Measurements from ENCODE around the gene ABCG1.

The ABCG1 gene

DNA sequence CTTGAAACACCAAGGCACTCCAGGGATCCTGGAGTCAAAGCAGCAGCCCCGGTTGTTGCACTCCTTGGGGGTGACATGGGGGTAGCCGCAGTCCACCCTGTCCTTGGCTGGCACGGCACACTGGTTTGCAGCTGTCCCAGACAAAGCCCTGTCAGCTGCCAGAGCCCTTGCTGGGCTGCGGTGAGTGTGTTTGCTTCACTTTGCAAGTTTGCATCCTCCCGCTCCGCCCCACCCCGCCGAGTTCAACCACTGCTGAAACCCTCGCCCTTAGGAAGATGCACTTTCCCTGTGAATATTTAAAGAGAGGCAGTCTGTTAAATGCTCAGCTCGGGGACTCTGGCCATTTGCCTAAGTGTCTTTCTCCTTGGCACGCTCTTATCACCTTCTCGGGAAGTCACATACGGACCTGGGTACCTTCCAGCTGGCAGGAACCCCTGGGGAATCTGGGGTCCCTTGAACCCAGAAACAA lies 94.6 kb downstream of the ABCG1 start:
- 20% methylated on average over 13 of the region's 13 CpGs for WGBS
- no peak overlapping the region for H3K27ac ChIP-seq (ENCODE audit: low read depth, low read length)
- no peak overlapping the region for H3K4me3 ChIP-seq (ENCODE audit: low read length)

DNA sequence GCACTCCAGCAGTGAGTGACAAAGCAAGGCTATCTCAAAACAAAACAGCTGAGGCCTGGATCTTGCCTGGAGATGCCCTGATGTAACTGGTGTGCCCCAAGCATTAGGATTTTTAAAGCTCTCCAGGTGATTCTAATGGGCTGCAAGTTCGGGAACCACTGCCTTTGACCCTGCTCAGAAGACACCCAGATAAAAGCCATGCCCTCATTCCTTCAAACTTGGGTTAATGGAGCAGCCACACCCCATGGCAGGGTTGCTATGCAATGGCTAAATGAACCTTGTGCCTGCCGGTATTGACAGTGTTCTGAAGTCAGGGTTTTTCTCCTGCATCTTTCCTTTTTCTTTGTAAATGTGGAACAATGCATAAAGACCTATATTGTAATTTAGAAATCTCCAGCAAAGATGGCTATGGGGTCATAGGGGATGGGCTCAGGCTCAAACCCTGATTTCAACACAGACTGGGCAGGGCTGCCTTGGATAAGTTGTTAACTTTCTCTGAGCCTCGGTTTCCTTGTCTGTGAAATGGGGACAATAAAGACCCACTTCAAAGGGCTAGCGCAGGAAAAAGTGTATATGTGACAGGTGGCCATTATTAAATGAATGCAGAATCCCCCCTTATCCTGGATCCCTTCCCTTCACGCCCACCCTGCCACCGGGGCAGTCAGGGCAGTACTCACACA lies 95.8 kb downstream of the ABCG1 start:
- Histone ChIP-seq H3K9me3 (ENCODE audit: insufficient read depth, low read depth, low read length) (no peaks in the 10 kb centered on the region), H3K4me1 (ENCODE audit: insufficient read depth, low read length) (peaks cover 19% of the 10 kb centered on the region), H3K9ac (ENCODE audit: low read depth, low read length) (no peak overlapping the region), H3K27ac (ENCODE audit: low read depth, low read length) (no peak overlapping the region), H3K27me3 (ENCODE audit: insufficient read depth, low read length) (0 out of 2 replicates have a peak, but pooled peaks cover 4% of the 10 kb centered on the region), H3K36me3 (ENCODE audit: insufficient read depth, low read length) (no peaks in the 10 kb centered on the region), H3K4me3 (ENCODE audit: low read length) (no peak overlapping the region)
- whole genome bisulfite sequencing, result 93% methylated on average over 5 of the region's 6 CpGs

More for the DNA sequence above, 94.6 kb downstream of the ABCG1 start:
- no peaks in the 10 kb centered on the region for H3K9me3 ChIP-seq (ENCODE audit: insufficient read depth, low read depth, low read length)
- H3K9ac ChIP-seq (ENCODE audit: low read depth, low read length), result no peak overlapping the region
- H3K27me3 ChIP-seq (ENCODE audit: insufficient read depth, low read length), result 0 out of 2 replicates have a peak, but pooled peaks cover 4% of the 10 kb centered on the region
- no peaks in the 10 kb centered on the region for H3K36me3 ChIP-seq (ENCODE audit: insufficient read depth, low read length)
- peaks cover 19% of the 10 kb centered on the region for H3K4me1 ChIP-seq (ENCODE audit: insufficient read depth, low read length)

DNA sequence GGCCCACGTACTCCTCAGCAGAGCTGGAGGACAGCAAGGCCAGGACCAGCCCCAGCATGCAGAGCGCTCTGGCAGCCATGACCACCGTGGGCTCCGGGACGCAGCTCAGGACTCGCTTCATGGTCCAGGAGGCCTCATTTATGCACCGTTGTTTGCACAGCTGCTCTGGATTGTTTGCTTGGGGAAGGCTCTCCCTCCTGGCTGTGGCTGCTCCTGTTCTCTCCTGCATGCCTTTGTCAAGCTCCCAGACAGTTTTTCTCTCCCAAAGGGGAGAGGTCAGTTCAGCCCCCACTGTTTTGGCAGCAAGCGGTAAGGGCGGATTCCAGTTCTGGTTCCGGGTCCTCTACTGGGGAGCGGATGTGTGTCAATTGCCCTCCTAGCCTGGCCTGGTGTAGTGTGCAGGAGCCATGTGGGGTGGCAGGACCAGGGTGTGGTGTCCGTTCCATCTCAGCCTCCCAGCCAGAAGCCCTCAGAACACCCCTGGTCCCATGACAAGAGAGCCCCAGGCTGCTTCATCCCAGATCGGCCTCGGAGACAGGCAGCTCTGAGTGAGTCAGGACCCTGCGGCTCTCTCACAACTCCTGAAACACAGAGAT lies 96.5 kb downstream of the ABCG1 start, which contains the start of gene TFF3:
Gene TFF3, minus strand, starts transcription at position 114 of the 596 bp plus-strand sequence. Its CDS starts 35 bp downstream, at position 79.
- H3K27ac ChIP-seq (ENCODE audit: low read depth, low read length), result no peak within 1 kb of the TSS
- no peak within 1 kb of the TSS for H3K9ac ChIP-seq (ENCODE audit: low read depth, low read length)
- H3K27me3 ChIP-seq (ENCODE audit: insufficient read depth, low read length), result no peaks in the 10 kb centered on the region
- H3K9me3 ChIP-seq (ENCODE audit: insufficient read depth, low read depth, low read length), result no peaks in the 10 kb centered on the region
- H3K4me3 ChIP-seq (ENCODE audit: low read length), result no peak within 1 kb of the TSS
- 85% methylated on average over 15 of the region's 15 CpGs for WGBS
- no peaks in the 10 kb centered on the region for H3K36me3 ChIP-seq (ENCODE audit: insufficient read depth, low read length)
- peaks cover 19% of the 10 kb centered on the region for H3K4me1 ChIP-seq (ENCODE audit: insufficient read depth, low read length)

DNA sequence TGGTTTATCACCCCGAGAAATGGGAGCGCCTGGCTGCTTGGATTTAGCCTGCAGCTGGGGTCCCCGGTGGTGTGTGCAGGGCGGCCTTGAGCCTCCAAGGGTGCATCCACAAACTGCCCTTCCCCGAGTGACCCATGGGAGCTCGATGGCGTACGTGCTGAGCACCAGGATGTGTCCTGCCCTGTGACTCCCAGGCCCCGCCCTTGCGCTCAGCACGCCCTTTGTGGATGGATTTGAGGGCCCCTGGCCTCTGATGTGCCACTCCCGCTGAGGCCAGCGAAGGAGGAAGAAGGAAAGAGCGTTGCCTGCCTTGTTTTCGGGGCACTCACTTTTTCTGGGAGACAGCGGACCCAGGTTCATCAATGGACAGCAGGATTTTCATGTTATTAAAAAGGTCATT lies 98.0 kb downstream of the ABCG1 start:
- no peaks in the 10 kb centered on the region for H3K27me3 ChIP-seq (ENCODE audit: insufficient read depth, low read length)
- 90% methylated on average over 16 of the region's 16 CpGs for WGBS
- no peaks in the 10 kb centered on the region for H3K36me3 ChIP-seq (ENCODE audit: insufficient read depth, low read length)
- no peak overlapping the region for H3K27ac ChIP-seq (ENCODE audit: low read depth, low read length)
- no peak overlapping the region for H3K4me3 ChIP-seq (ENCODE audit: low read length)
- no peak overlapping the region for H3K9ac ChIP-seq (ENCODE audit: low read depth, low read length)
- no peaks in the 10 kb centered on the region for H3K9me3 ChIP-seq (ENCODE audit: insufficient read depth, low read depth, low read length)
- peaks cover 19% of the 10 kb centered on the region for H3K4me1 ChIP-seq (ENCODE audit: insufficient read depth, low read length)

DNA sequence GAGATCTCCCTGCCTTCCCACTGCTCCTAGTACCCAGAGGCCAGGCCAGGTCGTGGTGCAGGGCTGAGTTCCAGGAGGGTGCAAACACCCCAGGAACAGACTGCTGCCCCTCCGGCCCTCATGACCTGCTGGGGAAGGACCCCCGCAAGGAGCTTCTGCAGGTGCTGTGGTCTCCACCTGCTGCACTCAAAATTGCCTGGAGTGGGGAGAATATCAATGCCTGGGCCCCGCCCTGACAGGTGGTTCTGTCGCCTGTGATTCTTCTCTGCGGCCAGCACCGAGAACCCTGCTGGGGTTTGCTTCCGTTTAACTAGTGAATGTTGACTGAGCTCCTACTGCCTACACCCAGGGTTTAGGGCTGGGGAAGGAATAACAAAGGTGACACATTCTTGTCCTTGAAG lies 98.4 kb downstream of the ABCG1 start:
- H3K4me3 ChIP-seq (ENCODE audit: low read length), result no peak overlapping the region
- no peaks in the 10 kb centered on the region for H3K9me3 ChIP-seq (ENCODE audit: insufficient read depth, low read depth, low read length)
- no peak overlapping the region for H3K27ac ChIP-seq (ENCODE audit: low read depth, low read length)
- H3K36me3 ChIP-seq (ENCODE audit: insufficient read depth, low read length), result no peaks in the 10 kb centered on the region
- WGBS, result 58% methylated on average over 8 of the region's 8 CpGs
- no peak overlapping the region for H3K9ac ChIP-seq (ENCODE audit: low read depth, low read length)
- H3K4me1 ChIP-seq (ENCODE audit: insufficient read depth, low read length), result peaks cover 19% of the 10 kb centered on the region
- no peaks in the 10 kb centered on the region for H3K27me3 ChIP-seq (ENCODE audit: insufficient read depth, low read length)

DNA sequence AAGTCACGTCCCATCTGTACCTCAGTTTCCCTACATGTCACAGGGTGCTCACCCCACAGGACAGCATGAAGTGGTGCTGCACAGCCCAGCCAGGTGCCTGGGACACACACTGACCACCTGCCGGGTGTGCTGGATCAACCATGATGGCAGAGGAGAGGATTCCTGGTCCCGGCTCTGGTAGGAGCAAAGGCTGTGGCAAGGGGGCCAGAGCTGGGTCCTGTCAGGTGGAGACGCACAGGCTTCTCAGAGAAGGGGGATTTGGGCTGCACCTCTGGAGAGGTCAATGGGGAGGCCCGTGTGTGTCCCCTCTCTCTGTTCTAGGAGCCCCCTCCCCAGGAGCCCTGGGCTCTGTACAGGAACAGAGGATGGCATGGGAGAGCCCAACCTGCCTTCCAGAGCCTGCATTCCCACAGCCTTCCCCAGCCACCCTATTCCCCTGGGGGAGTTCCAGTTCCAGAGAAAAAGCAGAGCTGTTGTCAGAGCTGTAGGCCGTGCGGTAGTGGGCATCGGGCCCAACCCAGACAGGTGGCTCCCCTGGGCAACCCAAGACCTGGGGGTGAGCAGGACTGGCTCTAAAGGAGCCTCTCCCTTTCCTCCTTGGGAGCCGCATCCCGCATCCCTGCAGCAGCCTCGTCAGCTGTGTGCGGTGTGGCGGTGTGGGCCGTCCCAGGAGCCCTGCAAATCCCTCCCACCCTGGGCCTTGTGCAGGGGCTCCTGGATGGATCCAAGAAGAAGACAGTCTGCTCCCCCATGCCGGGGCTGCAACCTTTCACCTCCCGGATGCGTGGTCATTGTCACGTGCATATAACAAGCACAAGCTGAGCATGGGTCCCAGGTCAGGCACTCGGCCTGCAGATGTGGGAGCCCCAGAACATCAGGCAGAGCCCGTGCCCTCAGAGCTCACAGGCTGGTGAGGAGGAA lies 99.1 kb downstream of the ABCG1 start:
- Histone ChIP-seq H3K4me1 (ENCODE audit: insufficient read depth, low read length) (peaks cover 19% of the 10 kb centered on the region), H3K27ac (ENCODE audit: low read depth, low read length) (no peak overlapping the region), H3K9ac (ENCODE audit: low read depth, low read length) (no peak overlapping the region; the same call in 1 of the 2 replicates), H3K36me3 (ENCODE audit: insufficient read depth, low read length) (no peaks in the 10 kb centered on the region), H3K9me3 (ENCODE audit: insufficient read depth, low read depth, low read length) (no peaks in the 10 kb centered on the region), H3K27me3 (ENCODE audit: insufficient read depth, low read length) (no peaks in the 10 kb centered on the region), H3K4me3 (ENCODE audit: low read length) (no peak overlapping the region)
- 88% methylated on average over 20 of the region's 20 CpGs for WGBS

DNA sequence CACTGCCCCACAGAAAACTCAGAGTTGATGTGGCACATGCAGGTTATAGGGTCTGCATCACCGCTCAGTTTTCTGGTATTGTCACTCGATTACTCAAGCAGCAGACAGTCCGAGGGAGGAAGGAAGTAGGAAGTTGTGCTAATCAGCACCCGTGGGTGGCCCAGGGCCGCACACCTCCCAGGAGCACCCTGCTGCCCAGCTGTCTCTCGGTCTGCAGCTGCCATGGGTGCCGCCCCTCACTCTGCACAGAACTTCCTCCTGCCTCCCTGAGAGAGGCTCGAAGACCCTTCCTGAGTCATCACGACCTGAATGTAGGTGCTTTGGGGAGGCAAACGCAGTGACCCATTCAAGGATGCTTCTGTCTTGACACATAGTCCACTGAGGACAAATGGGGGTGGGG lies 100.4 kb downstream of the ABCG1 start:
- Histone ChIP-seq H3K4me1 (ENCODE audit: insufficient read depth, low read length) (peaks cover 9% of the 10 kb centered on the region; the same call in 1 of the 2 replicates), H3K9me3 (ENCODE audit: insufficient read depth, low read depth, low read length) (no peaks in the 10 kb centered on the region), H3K36me3 (ENCODE audit: insufficient read depth, low read length) (no peaks in the 10 kb centered on the region), H3K27me3 (ENCODE audit: insufficient read depth, low read length) (no peaks in the 10 kb centered on the region), H3K4me3 (ENCODE audit: low read length) (no peak overlapping the region), H3K9ac (ENCODE audit: low read depth, low read length) (no peak overlapping the region), H3K27ac (ENCODE audit: low read depth, low read length) (no peak overlapping the region)
- WGBS, result 93% methylated on average over 10 of the region's 10 CpGs

DNA sequence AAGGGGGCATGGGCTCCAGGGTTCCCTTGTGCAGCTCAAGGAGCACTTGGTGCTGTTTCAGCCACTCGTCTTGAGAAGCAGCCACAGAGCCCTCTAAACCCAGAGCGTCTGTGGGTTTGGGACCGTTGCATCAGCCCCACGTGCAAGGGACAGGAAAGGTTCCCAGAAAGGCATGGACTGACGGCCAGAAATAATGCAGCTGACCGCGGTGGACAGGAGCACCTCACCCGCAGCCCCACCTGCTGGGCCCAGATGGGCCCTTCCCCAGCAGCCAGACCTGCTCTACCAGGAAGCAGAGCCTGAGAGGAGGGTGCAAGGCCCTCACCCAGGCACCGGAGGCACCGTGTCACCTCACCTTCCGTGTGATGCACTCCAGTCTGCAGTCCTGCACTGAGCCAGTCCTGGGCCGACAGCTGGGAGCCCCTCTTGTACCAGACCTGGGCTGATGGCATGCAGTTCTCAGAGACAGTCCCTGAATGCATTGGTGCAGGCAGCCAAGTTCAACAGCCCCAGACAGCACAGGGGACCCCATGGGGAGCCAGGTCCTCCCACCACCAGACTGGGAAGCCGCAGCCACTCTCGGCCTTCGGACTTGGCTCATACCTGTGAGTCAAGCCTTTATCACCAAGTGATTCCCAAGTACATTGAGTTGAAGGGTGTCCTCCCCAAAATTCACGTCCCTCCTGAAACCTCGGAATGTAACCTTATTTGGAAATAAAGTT lies 101.1 kb downstream of the ABCG1 start:
- Histone ChIP-seq H3K36me3 (ENCODE audit: insufficient read depth, low read length) (no peaks in the 10 kb centered on the region), H3K4me1 (ENCODE audit: insufficient read depth, low read length) (peaks cover 9% of the 10 kb centered on the region; the same call in 1 of the 2 replicates), H3K27ac (ENCODE audit: low read depth, low read length) (no peak overlapping the region), H3K4me3 (ENCODE audit: low read length) (no peak overlapping the region), H3K27me3 (ENCODE audit: insufficient read depth, low read length) (no peaks in the 10 kb centered on the region), H3K9me3 (ENCODE audit: insufficient read depth, low read depth, low read length) (no peaks in the 10 kb centered on the region), H3K9ac (ENCODE audit: low read depth, low read length) (no peak overlapping the region)
- 87% methylated on average over 17 of the region's 17 CpGs for WGBS

DNA sequence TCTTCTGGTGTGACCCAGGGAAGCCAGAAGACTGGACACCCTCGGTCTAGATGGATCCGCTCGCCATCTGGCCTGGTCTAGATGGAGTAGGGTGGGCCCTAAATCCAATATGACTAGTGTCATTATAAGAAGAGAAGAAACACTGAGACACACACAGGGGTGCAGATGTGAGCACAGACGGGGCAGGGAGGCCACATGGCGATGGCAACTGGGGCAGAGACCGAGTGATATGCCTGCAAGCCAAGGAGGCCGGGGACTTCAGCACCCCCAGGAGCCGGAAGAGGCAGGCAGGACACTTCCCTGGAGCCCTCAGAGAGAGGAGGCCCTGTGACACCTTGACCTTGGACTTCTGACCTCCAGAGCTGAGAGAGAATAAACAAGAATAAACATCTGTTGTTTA lies 101.9 kb downstream of the ABCG1 start:
- Histone ChIP-seq H3K36me3 (ENCODE audit: insufficient read depth, low read length) (no peaks in the 10 kb centered on the region), H3K27me3 (ENCODE audit: insufficient read depth, low read length) (no peaks in the 10 kb centered on the region), H3K27ac (ENCODE audit: low read depth, low read length) (no peak overlapping the region), H3K4me1 (ENCODE audit: insufficient read depth, low read length) (peaks cover 9% of the 10 kb centered on the region; the same call in 1 of the 2 replicates), H3K9ac (ENCODE audit: low read depth, low read length) (no peak overlapping the region), H3K4me3 (ENCODE audit: low read length) (no peak overlapping the region), H3K9me3 (ENCODE audit: insufficient read depth, low read depth, low read length) (no peaks in the 10 kb centered on the region)
- 96% methylated on average over 8 of the region's 8 CpGs for WGBS

DNA sequence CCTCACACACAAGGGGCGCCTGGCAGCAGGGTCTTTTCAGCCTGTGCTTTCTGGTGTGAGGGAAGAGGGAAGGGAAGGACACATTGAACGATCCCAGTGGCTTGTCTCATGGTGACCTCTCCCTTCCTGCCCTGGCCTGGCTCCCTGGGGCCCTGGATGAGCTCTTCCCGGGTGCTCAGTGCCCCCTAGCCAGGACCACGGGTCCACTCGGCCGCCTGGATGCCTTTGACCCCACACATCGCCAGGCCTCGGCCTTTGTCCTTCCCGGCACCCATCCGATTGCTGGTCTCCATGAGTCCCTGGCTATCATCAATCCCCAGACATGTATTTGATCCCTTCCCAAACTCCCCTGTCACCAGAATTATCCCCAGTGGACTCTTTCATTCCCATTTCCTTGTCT lies 102.3 kb downstream of the ABCG1 start:
- H3K9me3 ChIP-seq (ENCODE audit: insufficient read depth, low read depth, low read length), result no peaks in the 10 kb centered on the region
- 90% methylated on average over 10 of the region's 10 CpGs for WGBS

More for the DNA sequence above, 102.3 kb downstream of the ABCG1 start:
- peaks cover 9% of the 10 kb centered on the region; the same call in 1 of the 2 replicates for H3K4me1 ChIP-seq (ENCODE audit: insufficient read depth, low read length)
- no peak overlapping the region for H3K9ac ChIP-seq (ENCODE audit: low read depth, low read length)
- no peaks in the 10 kb centered on the region for H3K36me3 ChIP-seq (ENCODE audit: insufficient read depth, low read length)
- no peak overlapping the region for H3K27ac ChIP-seq (ENCODE audit: low read depth, low read length)
- no peak overlapping the region for H3K4me3 ChIP-seq (ENCODE audit: low read length)
- no peaks in the 10 kb centered on the region for H3K27me3 ChIP-seq (ENCODE audit: insufficient read depth, low read length)

Data from HUES64 (cell line).